ENCODE measurements around the gene CNTF. TPM values are rescaled to one million over a fixed set of nuclear protein-coding genes. Genes with fewer than 3 reads are reported as not detected.

The CNTF gene
- total RNA-seq, 1 donor: 1.4 TPM

DNA sequence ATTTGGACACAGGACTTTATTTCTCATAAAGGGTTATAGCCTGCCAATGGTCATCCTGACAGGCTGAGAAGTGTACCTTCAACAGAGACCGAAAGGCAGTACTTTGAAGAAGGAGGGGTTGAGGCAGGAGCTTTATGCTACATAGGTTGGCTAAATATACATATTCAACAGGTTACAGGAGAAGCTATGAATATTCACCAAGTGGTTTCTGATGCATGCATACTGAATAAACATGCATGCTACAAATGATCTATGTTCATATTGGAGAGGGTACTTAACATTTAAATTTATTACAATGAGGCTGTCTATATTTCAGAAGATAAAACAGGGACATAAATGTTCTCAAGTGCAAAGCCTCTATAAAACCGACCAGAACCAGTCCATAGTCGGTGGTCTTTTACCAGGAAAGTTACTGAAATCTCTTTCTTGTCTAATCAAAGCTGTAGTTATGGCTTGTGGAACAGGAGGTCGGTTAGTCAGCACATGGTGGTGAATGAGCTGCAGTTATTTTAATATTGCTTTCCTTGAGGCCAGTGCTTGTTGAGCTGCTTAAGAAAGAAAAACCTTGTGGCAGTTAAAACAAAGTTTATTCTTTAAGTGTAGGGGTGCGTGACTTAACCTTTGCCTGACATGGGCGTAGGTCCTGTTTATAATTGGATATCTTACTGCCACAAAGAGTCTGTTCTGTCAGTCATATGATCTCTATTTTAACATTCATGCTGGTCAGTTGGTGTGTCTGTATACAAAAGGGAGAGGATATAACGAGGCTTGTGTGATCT lies 19.5 kb downstream of the CNTF start:
- Histone ChIP-seq H3K79me2 (ENCODE audit: insufficient read depth, low read length) (no peaks in the 10 kb centered on the region), H3K36me3 (ENCODE audit: insufficient read depth, low read length) (no peaks in the 10 kb centered on the region), H3K4me3 (ENCODE audit: insufficient read depth, low read length) (no peak overlapping the region), H3K4me1 (ENCODE audit: insufficient read depth, low read length) (no peaks in the 10 kb centered on the region), H4K20me1 (ENCODE audit: insufficient read depth, low read length) (no peaks in the 10 kb centered on the region), H3K27ac (ENCODE audit: low read depth, low read length) (no peak overlapping the region), H3K9me3 (ENCODE audit: low read depth, low read length) (peaks cover 4% of the 10 kb centered on the region), H3K4me2 (ENCODE audit: insufficient read depth, low read length) (no peak overlapping the region), H3K27me3 (ENCODE audit: insufficient read depth, low read length) (peaks cover 5% of the 10 kb centered on the region), H2AFZ (ENCODE audit: low read length) (no peak overlapping the region)
- no peak for DNase-seq (ENCODE audit: insufficient read length, low spot score, missing footprints)
- TF ChIP-seq, protein P1, sequence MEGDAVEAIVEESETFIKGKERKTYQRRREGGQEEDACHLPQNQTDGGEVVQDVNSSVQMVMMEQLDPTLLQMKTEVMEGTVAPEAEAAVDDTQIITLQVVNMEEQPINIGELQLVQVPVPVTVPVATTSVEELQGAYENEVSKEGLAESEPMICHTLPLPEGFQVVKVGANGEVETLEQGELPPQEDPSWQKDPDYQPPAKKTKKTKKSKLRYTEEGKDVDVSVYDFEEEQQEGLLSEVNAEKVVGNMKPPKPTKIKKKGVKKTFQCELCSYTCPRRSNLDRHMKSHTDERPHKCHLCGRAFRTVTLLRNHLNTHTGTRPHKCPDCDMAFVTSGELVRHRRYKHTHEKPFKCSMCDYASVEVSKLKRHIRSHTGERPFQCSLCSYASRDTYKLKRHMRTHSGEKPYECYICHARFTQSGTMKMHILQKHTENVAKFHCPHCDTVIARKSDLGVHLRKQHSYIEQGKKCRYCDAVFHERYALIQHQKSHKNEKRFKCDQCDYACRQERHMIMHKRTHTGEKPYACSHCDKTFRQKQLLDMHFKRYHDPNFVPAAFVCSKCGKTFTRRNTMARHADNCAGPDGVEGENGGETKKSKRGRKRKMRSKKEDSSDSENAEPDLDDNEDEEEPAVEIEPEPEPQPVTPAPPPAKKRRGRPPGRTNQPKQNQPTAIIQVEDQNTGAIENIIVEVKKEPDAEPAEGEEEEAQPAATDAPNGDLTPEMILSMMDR (IDR thresholded peaks at IDR 0.05; ENCODE audit: extremely low read depth, low read depth, low read length): no peak

DNA sequence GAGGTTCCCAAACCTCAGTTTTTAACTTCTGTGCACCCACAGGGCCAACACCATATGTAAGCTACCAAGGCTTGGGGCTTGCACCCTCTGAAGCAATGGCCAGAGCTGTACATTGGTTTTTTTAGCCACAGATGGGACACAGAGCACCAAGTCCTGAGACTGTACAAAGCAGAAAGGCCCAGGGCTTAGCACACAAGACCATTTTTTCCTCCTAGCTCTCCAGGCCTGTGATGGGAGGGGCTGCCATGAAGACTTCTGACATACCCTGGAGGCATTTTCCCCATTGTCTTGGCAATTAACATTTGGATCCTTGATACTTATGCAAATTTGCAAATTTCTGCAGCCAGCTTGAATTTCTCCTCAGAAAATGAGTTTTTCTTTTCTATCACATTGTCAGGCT lies 23.4 kb downstream of the CNTF start:
- Histone ChIP-seq H3K79me2 (ENCODE audit: insufficient read depth, low read length) (no peaks in the 10 kb centered on the region), H3K4me2 (ENCODE audit: insufficient read depth, low read length) (no peak overlapping the region), H3K4me1 (ENCODE audit: insufficient read depth, low read length) (no peaks in the 10 kb centered on the region), H3K9me3 (ENCODE audit: low read depth, low read length) (peaks cover 4% of the 10 kb centered on the region), H3K27ac (ENCODE audit: low read depth, low read length) (no peak overlapping the region), H3K36me3 (ENCODE audit: insufficient read depth, low read length) (no peaks in the 10 kb centered on the region), H3K27me3 (ENCODE audit: insufficient read depth, low read length) (peaks cover 5% of the 10 kb centered on the region), H3K4me3 (ENCODE audit: insufficient read depth, low read length) (no peak overlapping the region), H4K20me1 (ENCODE audit: insufficient read depth, low read length) (no peaks in the 10 kb centered on the region), H2AFZ (ENCODE audit: low read length) (no peak overlapping the region)
- DNase-seq (ENCODE audit: insufficient read length, low spot score, missing footprints): no peak
- TF ChIP-seq, protein P1 (IDR thresholded peaks at IDR 0.05; ENCODE audit: extremely low read depth, low read depth, low read length): no peak

DNA sequence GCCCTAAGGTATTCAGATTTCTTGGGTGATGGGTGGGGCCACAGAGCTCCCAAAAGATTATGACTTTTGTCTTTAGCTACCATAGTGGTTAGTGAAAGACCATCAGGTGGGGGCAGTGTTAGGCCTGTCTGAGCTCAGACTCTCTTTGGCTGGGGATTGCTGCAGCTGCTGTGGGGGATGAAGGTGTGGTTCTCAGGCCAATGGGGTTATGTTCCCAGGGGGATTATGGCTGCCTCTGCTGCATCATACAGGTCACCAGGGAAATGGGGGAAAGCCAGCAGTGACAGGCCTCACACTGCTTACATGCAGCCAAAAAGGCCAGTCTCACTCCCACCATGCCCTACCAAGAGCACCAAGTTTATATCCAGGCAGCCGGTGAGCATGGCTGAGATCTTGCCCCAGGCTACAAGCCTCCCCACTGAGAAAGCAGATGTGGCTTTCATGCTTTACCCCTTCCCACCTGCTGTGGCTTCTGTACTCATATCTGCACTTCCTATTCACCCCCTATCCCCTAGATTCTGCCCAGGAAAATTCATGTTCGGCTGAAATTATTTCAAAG lies 24.8 kb downstream of the CNTF start:
- peaks cover 5% of the 10 kb centered on the region for H3K27me3 ChIP-seq (ENCODE audit: insufficient read depth, low read length)
- H2AFZ ChIP-seq (ENCODE audit: low read length): no peak overlapping the region
- no peak for DNase-seq (ENCODE audit: insufficient read length, low spot score, missing footprints)
- H3K4me3 ChIP-seq (ENCODE audit: insufficient read depth, low read length): no peak overlapping the region
- no peaks in the 10 kb centered on the region for H3K4me1 ChIP-seq (ENCODE audit: insufficient read depth, low read length)
- no peaks in the 10 kb centered on the region for H3K36me3 ChIP-seq (ENCODE audit: insufficient read depth, low read length)
- TF ChIP-seq, protein P1 (IDR thresholded peaks at IDR 0.05; ENCODE audit: extremely low read depth, low read depth, low read length): no peak
- H3K27ac ChIP-seq (ENCODE audit: low read depth, low read length): no peak overlapping the region
- H3K79me2 ChIP-seq (ENCODE audit: insufficient read depth, low read length): no peaks in the 10 kb centered on the region
- H3K9me3 ChIP-seq (ENCODE audit: low read depth, low read length): peaks cover 4% of the 10 kb centered on the region
- no peaks in the 10 kb centered on the region for H4K20me1 ChIP-seq (ENCODE audit: insufficient read depth, low read length)
- no peak overlapping the region for H3K4me2 ChIP-seq (ENCODE audit: insufficient read depth, low read length)

DNA sequence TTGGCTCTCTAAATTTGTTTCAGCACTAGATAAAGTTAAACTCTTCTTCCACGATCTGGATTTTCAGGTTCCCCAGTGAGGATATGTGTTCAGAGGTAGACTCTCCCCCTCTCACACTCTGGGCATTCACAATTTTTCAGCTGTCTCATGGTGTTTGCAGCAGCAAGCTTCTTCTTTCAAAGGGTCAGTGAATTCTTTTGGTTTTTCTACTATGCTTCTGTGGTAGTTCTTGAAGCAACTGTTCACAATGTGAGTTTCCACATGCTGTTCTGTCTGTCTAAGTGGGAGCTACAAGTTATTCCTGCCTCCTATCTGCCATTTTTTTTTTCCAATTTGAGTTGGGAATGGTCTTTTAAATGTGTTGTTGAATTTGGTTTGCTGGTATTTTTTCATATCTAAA lies 25.4 kb downstream of the CNTF start:
- DNase-seq (ENCODE audit: insufficient read length, low spot score, missing footprints): no peak

More for the DNA sequence above, 25.4 kb downstream of the CNTF start:
- Histone ChIP-seq H4K20me1 (ENCODE audit: insufficient read depth, low read length) (no peaks in the 10 kb centered on the region), H2AFZ (ENCODE audit: low read length) (no peak overlapping the region), H3K4me1 (ENCODE audit: insufficient read depth, low read length) (no peaks in the 10 kb centered on the region), H3K36me3 (ENCODE audit: insufficient read depth, low read length) (no peaks in the 10 kb centered on the region), H3K4me3 (ENCODE audit: insufficient read depth, low read length) (no peak overlapping the region), H3K4me2 (ENCODE audit: insufficient read depth, low read length) (no peak overlapping the region), H3K27me3 (ENCODE audit: insufficient read depth, low read length) (no peaks in the 10 kb centered on the region), H3K9me3 (ENCODE audit: low read depth, low read length) (peaks cover 4% of the 10 kb centered on the region), H3K79me2 (ENCODE audit: insufficient read depth, low read length) (no peaks in the 10 kb centered on the region), H3K27ac (ENCODE audit: low read depth, low read length) (no peak overlapping the region)
- TF ChIP-seq, protein P1 (IDR thresholded peaks at IDR 0.05; ENCODE audit: extremely low read depth, low read depth, low read length): no peak

Data from osteoblast (primary cell).